ENCODE data around the gene TUBB4A. TPM values are rescaled to one million over a fixed set of nuclear protein-coding genes. Genes with fewer than 3 reads are reported as not detected.

TUBB4A gene
- total and polyA plus RNA-seq, 9 of the 15 experiments (the other 6 are each of a cell fraction or from before 2014, with no cell fraction given), result 0.14 to 7.0 (median 0.75) TPM

- TF ChIP-seq ZNF407 (IDR thresholded peaks at IDR 0.05; ENCODE audit: low read depth) (peak; percentile 59; the same call in 1 of the 2 replicates), ZNF253 (CRISPR knock-in tag; conservative IDR thresholded peaks at IDR 0.05) (no peak), ZNF589 (CRISPR knock-in tag; IDR thresholded peaks at IDR 0.05; ENCODE audit: low read depth) (no peak), NELFE (IDR thresholded peaks at IDR 0.05; ENCODE audit: insufficient read depth, insufficient read length) (peak; percentile 90), ZNF766 (CRISPR knock-in tag; conservative IDR thresholded peaks at IDR 0.05) (peak; percentile 17; the same call in 1 of the 2 replicates), SIX5 (IDR thresholded peaks at IDR 0.05; ENCODE audit: borderline replicate concordance in 1 of 2, insufficient read depth in 1 of 2, low read depth in 1 of 2, low read length in 2 of 2) (no peak), MAZ (CRISPR knock-in tag; conservative IDR thresholded peaks at IDR 0.05 in 1 of 2, IDR thresholded peaks at IDR 0.05 in 1 of 2) (peak in 1 of 2 experiments; percentile 64; a peak in 1 of 4 replicates), MXI1 (IDR thresholded peaks at IDR 0.05; ENCODE audit: low read depth, low read length) (peak; percentile 50; the same call in 1 of the 2 replicates), NFIC (IDR thresholded peaks at IDR 0.05) (peak; percentile 44), ASH1L (IDR thresholded peaks at IDR 0.05; ENCODE audit: borderline replicate concordance, low read depth, partially characterized antibody) (peak; percentile 60), FUS (optimal IDR thresholded peaks at IDR 0.05; ENCODE audit: low read depth, low read length) (peak; percentile 90), GTF2B (IDR thresholded peaks at IDR 0.05; ENCODE audit: extremely low read depth, insufficient read length) (peak; percentile 91), ESRRA (IDR thresholded peaks at IDR 0.05; ENCODE audit: borderline replicate concordance, low read depth) (no peak; the same call in 1 of the 2 replicates), RUNX1 (IDR thresholded peaks at IDR 0.05; ENCODE audit: low read depth) (0 out of 2 replicates have a peak, but pooled peaks have one; percentile 14), ADNP (tag; IDR thresholded peaks at IDR 0.05) (peak; percentile 68; the same call in 1 of the 2 replicates), MECOM (CRISPR knock-in tag; IDR thresholded peaks at IDR 0.05) (no peak), SNAPC5 (CRISPR knock-in tag; IDR thresholded peaks at IDR 0.05) (no peak), SUPT5H (IDR thresholded peaks at IDR 0.05) (peak; percentile 95), TCF3 (CRISPR knock-in tag; IDR thresholded peaks at IDR 0.05) (0 out of 2 replicates have a peak, but pooled peaks have one; percentile 8)
These were observed 28.5 kb upstream of the TUBB4A start, which contains the start of gene TNFSF9 (continued) for GRCh38 chr19:6530386-6531162.
